Natural killer cell (primary cell): ENCODE measurements around the gene ANKRD9. TPM values are rescaled to one million over a fixed set of nuclear protein-coding genes. Genes with fewer than 3 reads are reported as not detected.
A peak's percentile ranks its signal among the peaks of the same experiment; 100 is the strongest.
"Not testable (repeated sequence)": the region's sequence is repeated elsewhere in the genome, so short reads cannot be mapped to it uniquely, and the experiment has no call there.

ENCODE experiments used
- ATAC-seq, 3 donors: fragments of 150-1000 bp in 2 of 3; fragments of 200-7000 bp in 1 of 3; cut with Tn5 transposase; 1 replicate in 1 of 3; 2 replicates in 2 of 3; pipeline ENCODE4 v1.10.0; 2021; ENCODE audit warnings: mild to moderate bottlenecking in 2 of 3, moderate library complexity in 2 of 3
- DNase-seq, 2 donors: peaks; one replicate each; pipeline versions ENCODE4 v3.0.0 to v3.0.0-alpha.2; 2013 to 2021; ENCODE audit warnings: mixed read lengths in 1 of 2
- H3K27ac ChIP-seq: one replicate; pipeline ENCODE4 v1.5.1; 2013; ENCODE audit warnings: mild to moderate bottlenecking, low read length
- H3K27me3 ChIP-seq: one replicate; pipeline ENCODE4 v1.6.1; 2013; ENCODE audit warnings: low read length; ENCODE audit not compliant: control insufficient read depth, insufficient read depth
- H3K36me3 ChIP-seq: one replicate; pipeline ENCODE4 v1.6.1; 2013; ENCODE audit warnings: low read length; ENCODE audit not compliant: control insufficient read depth, insufficient read depth
- H3K4me1 ChIP-seq: one replicate; pipeline ENCODE4 v1.6.1; 2013; ENCODE audit warnings: low read length; ENCODE audit not compliant: control insufficient read depth, insufficient read depth
- H3K4me3 ChIP-seq: one replicate; pipeline ENCODE4 v1.5.1; 2013; ENCODE audit warnings: low read length
- H3K9me3 ChIP-seq: one replicate; pipeline ENCODE4 v1.6.1; 2013; ENCODE audit warnings: low read length; ENCODE audit not compliant: control insufficient read depth, insufficient read depth
- H3K27ac Mint-ChIP-seq, 2 donors: one replicate each; pipeline ENCODE4 v1.8.0; 2022; ENCODE audit warnings: mild to moderate bottlenecking in 2 of 2, mixed read lengths in 2 of 2, moderate library complexity in 1 of 2
- H3K27me3 Mint-ChIP-seq, 2 donors: one replicate each; pipeline ENCODE4 v1.8.0; 2022; ENCODE audit warnings: low read depth in 2 of 2, mixed read lengths in 2 of 2
- H3K36me3 Mint-ChIP-seq: one replicate; pipeline ENCODE4 v1.8.0; 2022; ENCODE audit warnings: mixed read lengths
- H3K4me1 Mint-ChIP-seq, 2 donors: one replicate each; pipeline ENCODE4 v1.8.0; 2022; ENCODE audit warnings: mixed read lengths in 2 of 2
- H3K4me3 Mint-ChIP-seq: one replicate; pipeline ENCODE4 v1.8.0; 2022; ENCODE audit warnings: mild to moderate bottlenecking, moderate library complexity, mixed read lengths
- H3K9me3 Mint-ChIP-seq, 2 donors: one replicate each; pipeline ENCODE4 v1.8.0; 2022; ENCODE audit warnings: mixed read lengths in 2 of 2
- WGBS: methylation state at CpG from one replicate; pipeline ENCODE4 v1.1.7; 2013; ENCODE audit warnings: missing lambda C conversion rate; ENCODE audit not compliant: insufficient coverage; 5-methylcytosine and 5-hydroxymethylcytosine counted together
- intact Hi-C: fragments of 100-400 bp; cut with micrococcal nuclease; formaldehyde crosslinking; loops from one replicate; pipeline ENCODE4 v1.14.2; 2022
- total RNA-seq, 4 donors: library from RNA; stranded (reverse); fragments of 120-200 nt in 1 of 4; gene quantifications; one replicate each; pipeline versions ENCODE4 v1.2.3 to v1.2.4, GENCODE V29; 2013 to 2022
- TF ChIP-seq, protein P1 (sequence below): fragments of 200-600 bp; IDR thresholded peaks from one replicate; pipeline ENCODE4 v1.8.0; 2022; ENCODE audit warnings: antibody characterized with exemption

ANKRD9 gene
- total RNA-seq, 3 donors from 2014 or later (not counting 1 experiment from before 2014, with no cell fraction given) = 4.0 to 11.0 (median 9.6) TPM

DNA sequence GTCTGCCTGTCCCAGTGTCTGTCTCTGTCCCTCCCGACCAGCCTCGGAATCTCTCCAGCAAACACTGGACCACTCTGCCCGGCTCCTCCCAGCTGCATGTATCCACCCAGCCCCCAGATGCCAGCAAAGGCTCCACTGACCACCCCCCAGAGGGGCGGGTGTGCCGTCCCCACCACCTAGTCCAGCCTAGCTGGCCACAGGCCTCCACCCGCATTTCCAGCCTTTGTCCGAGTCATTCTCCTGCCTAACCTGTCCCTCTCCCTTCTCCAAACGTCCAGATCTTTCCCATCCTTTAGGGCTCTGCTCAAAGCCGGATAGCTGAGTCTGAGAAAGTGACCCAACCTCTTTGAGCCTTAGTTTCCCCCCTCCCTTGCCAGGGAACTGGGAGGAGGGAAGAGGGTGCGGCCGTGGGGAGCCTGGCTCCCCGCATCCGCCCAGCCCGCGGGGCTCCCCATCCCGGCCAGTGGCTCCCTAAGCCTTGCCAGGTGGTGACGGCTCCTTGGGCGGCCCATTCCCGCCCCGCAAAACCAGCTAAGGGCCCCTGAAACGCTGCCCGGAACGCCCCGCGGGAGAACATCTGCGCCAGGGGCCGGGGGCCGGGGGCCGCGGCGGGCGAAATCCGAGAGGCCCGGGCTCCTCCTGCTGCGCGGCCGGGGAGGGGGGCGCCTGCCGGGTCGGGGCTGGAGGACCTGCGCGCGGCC is 34.6 kb upstream of the ANKRD9 start:
- no peak overlapping the region for H3K27ac ChIP-seq
- H3K36me3 ChIP-seq = no peaks in the 10 kb centered on the region
- Mint-ChIP-seq H3K27ac (no peak overlapping the region), H3K36me3 (no peaks in the 10 kb centered on the region), H3K27me3 (peaks cover 15 to 25% of the 10 kb centered on the region in 2 donors), H3K9me3 (peaks cover 0 to 3% of the 10 kb centered on the region in 2 donors), H3K4me3 (peak overlapping the region; percentile 52), H3K4me1 (peaks cover 0 to 8% of the 10 kb centered on the region in 2 donors)
- ATAC-seq (no peak), DNase-seq (no peak)
- H3K27me3 ChIP-seq = peaks cover 13% of the 10 kb centered on the region
- peaks cover 9% of the 10 kb centered on the region for H3K4me1 ChIP-seq
- intact Hi-C loops = no loop called here
- no peaks in the 10 kb centered on the region for H3K9me3 ChIP-seq
- TF ChIP-seq, protein P1, sequence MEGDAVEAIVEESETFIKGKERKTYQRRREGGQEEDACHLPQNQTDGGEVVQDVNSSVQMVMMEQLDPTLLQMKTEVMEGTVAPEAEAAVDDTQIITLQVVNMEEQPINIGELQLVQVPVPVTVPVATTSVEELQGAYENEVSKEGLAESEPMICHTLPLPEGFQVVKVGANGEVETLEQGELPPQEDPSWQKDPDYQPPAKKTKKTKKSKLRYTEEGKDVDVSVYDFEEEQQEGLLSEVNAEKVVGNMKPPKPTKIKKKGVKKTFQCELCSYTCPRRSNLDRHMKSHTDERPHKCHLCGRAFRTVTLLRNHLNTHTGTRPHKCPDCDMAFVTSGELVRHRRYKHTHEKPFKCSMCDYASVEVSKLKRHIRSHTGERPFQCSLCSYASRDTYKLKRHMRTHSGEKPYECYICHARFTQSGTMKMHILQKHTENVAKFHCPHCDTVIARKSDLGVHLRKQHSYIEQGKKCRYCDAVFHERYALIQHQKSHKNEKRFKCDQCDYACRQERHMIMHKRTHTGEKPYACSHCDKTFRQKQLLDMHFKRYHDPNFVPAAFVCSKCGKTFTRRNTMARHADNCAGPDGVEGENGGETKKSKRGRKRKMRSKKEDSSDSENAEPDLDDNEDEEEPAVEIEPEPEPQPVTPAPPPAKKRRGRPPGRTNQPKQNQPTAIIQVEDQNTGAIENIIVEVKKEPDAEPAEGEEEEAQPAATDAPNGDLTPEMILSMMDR = no peak
- no peak overlapping the region for H3K4me3 ChIP-seq
- 23% methylated on average over 43 of the region's 43 CpGs for WGBS

DNA sequence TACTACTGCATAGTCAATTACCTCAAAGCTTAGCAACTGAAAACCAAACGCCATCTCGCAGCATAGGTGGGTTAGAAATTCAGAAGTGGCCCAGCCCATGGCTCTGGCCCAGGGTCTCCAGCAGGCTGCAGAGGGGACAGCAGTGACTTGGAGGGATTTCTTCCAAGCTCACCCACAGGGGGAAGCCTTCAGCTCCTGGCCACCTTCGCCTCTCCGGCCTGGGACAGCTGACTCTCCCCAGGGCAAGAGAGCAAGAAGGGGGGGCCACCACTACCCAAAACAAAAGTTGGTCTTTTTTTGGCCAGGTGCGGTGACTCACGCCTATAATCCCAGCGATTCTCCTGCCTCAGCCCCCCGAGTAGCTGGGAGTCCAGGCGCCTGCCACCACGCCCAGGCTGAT is 32.2 kb upstream of the ANKRD9 start:
- ATAC-seq (no peak), DNase-seq (no peak)
- H3K27me3 ChIP-seq = peaks cover 13% of the 10 kb centered on the region
- no peaks in the 10 kb centered on the region for H3K36me3 ChIP-seq
- H3K9me3 ChIP-seq = no peaks in the 10 kb centered on the region
- H3K4me3 ChIP-seq = no peak overlapping the region
- intact Hi-C loops = no loop called here
- no peak overlapping the region for H3K4me3 Mint-ChIP-seq
- TF ChIP-seq, protein P1 = no peak
- no peak overlapping the region for H3K27ac ChIP-seq
- no peaks in the 10 kb centered on the region for H3K36me3 Mint-ChIP-seq
- H3K27me3 Mint-ChIP-seq = peaks cover 6 to 20% of the 10 kb centered on the region in 2 donors
- no peaks in the 10 kb centered on the region for H3K9me3 Mint-ChIP-seq
- peaks cover 0 to 8% of the 10 kb centered on the region in 2 donors for H3K4me1 Mint-ChIP-seq
- peaks cover 9% of the 10 kb centered on the region for H3K4me1 ChIP-seq
- H3K27ac Mint-ChIP-seq = no peak overlapping the region
- WGBS = 80% methylated on average over 9 of the region's 10 CpGs

DNA sequence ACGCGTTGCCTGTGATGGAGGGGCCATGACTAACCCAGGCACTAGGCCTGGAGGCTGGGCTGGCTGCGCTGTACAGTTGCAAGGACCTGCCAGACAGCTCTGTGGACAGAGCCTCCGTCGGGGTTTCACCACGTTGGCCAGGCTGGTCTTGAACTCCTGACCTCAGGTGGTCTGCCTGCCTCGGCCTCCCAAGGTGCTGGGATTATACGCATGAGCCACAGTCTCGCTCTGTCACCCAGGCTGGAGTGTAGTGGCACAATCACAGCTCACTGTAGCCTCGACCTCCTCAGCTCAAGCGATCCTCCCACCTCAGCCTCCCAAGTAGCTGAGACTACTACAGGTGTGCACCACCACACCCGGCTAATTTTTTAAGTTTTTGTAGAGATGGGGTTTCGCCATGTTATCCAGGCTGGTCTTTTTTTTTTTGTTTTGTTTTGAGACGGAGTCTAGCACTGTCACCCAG is 31.5 kb upstream of the ANKRD9 start:
- H3K4me1 Mint-ChIP-seq, H3K9me3 ChIP-seq, H3K4me3 Mint-ChIP-seq, H3K27ac Mint-ChIP-seq, DNase-seq, H3K27ac ChIP-seq, H3K36me3 ChIP-seq, ATAC-seq, H3K36me3 Mint-ChIP-seq, H3K4me1 ChIP-seq, intact Hi-C loops, H3K4me3 ChIP-seq, H3K9me3 Mint-ChIP-seq: not testable (repeated sequence)
- H3K27me3 Mint-ChIP-seq = peaks cover 6 to 20% of the 10 kb centered on the region in 2 donors
- 88% methylated on average over 12 of the region's 14 CpGs for WGBS
- H3K27me3 ChIP-seq = peaks cover 13% of the 10 kb centered on the region

GRCh38 chr14:102540315-102541028 is 30.9 kb upstream of the ANKRD9 start:
- Mint-ChIP-seq H3K27ac (no peak overlapping the region), H3K27me3 (peaks cover 6 to 14% of the 10 kb centered on the region in 2 donors), H3K36me3 (no peaks in the 10 kb centered on the region), H3K4me1 (peaks cover 0 to 5% of the 10 kb centered on the region in 2 donors), H3K9me3 (no peaks in the 10 kb centered on the region), H3K4me3 (no peak overlapping the region)
- intact Hi-C loops = no loop called here
- Histone ChIP-seq H3K4me3 (no peak overlapping the region), H3K4me1 (peaks cover 9% of the 10 kb centered on the region), H3K27ac (no peak overlapping the region), H3K27me3 (peaks cover 8% of the 10 kb centered on the region), H3K36me3 (no peaks in the 10 kb centered on the region), H3K9me3 (no peaks in the 10 kb centered on the region)
- ATAC-seq (no peak), DNase-seq (no peak)
- TF ChIP-seq, protein P1 = no peak
- WGBS = 87% methylated on average over 26 of the region's 29 CpGs
